HG03135 (cell line): Measurements from ENCODE around the gene GABRG3.
"Not testable (repeated sequence)": the region's sequence is repeated elsewhere in the genome, so short reads cannot be mapped to it uniquely, and the experiment has no call there.

ENCODE experiments used
- ATAC-seq: cut with Tn5 transposase; IDR thresholded peaks from one replicate; pipeline ENCODE4 v1.9.1; 2021; ENCODE audit warnings: mild to moderate bottlenecking, moderate library complexity; ENCODE audit not compliant: unreplicated experiment

GABRG3 gene

GRCh38 chr15:27323801-27324200 is 352.8 kb downstream of the GABRG3 start:
- no peak for ATAC-seq

DNA sequence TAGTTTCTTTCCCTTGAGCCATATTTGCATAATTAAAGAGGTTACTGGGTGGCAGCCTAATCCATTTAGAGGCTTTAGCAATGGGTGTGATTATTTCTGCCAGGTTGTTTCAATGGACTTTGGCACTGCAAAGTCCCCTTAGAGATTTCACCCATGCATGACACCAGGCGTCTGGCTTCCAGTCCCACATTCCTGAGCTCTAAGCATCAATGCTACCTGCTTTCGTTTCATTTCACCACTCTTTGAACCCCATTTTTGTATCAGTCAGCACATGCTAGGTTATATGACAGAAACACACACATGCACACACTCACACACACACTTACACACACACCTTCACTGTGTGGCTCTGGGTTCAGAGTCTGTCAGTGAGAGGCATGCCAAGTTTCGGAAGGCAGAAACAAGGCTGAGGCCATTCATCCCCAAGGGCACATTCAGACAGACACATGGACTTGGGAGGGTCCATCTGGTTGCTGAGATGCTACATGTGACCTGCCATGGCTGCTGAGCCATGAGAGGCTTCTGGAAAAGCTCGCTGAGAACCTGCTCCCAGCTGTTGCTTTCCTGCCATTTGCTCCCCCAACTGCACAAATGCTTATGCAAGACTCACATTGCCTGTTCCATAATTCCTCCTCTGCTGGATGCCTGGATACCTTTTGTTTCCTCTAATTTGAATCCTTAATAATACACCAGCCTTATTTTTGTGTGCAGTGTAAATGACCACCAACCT is 354.1 kb downstream of the GABRG3 start:
- ATAC-seq, result no peak

- no peak for ATAC-seq
Measured at GRCh38 chr15:27327467-27328025, 356.6 kb downstream of the GABRG3 start.

GRCh38 chr15:27328186-27328585 is 357.2 kb downstream of the GABRG3 start:
- no peak for ATAC-seq

DNA sequence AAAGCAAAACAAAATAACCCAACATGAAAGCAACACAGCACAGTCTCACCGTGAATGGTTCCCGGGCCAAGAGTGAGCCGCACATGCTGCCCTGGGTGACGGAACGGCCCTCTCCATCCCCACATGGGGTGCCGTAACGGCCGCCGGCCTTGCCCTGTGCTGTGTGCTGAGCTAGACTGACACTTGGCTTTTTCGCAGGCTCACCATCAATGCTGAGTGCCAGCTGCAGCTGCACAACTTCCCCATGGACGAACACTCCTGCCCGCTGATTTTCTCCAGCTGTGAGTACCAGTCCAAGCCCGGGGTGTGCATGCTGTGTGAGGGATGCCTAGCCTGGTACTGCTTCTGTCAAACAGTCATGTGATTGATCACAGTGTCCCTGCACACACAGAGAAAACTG is 357.6 kb downstream of the GABRG3 start:
- no peak for ATAC-seq

GRCh38 chr15:27330326-27330725 is 359.3 kb downstream of the GABRG3 start:
- no peak for ATAC-seq

GRCh38 chr15:27336676-27337075 is 365.7 kb downstream of the GABRG3 start:
- ATAC-seq, result no peak

DNA sequence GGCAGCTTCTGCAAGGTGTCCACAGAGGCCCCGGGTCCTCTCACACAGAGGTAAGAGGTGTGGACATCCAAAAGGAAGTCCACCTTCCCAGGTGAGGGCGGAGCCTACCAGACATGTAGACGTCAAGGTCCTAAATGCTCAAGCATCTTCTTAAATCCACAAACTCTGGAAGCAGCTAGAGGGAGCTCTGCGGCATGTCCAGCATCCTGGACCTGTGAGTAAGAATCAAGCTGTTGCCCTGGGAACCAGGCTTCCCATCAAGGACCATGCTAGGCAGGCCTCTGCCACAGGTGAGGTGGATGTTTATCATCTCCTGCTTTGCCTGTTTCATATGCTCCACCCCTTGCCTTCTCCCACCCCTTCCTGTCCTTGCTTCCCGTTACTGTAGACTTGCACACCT is 368.2 kb downstream of the GABRG3 start:
- no peak for ATAC-seq

DNA sequence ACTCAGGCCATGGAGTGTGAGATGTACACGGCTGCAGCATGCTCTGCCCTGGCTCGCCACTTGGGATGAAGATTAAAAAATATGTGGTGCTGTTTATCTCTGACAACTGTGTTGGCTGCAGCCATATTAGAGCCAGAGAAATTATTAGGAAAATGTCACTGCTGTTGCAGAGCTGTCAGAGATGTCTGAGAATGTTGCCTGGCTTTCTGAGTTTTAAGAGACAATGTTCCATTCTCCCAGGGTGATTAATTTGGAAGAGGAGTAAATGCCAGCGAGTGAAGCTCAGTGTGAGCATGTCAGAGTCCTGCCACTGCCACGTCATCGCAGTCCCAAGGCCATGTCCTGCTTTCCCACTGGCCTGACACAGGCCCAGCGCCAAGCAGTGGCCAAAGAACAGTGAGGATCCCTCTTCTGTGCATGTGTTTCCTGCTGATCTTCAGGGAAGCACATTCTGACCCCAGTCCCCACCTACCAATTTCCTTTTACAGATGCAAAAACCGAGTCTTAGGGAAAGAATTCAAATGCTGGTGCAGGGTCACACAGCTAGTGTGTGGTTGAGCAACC is 370.9 kb downstream of the GABRG3 start:
- ATAC-seq, result no peak

DNA sequence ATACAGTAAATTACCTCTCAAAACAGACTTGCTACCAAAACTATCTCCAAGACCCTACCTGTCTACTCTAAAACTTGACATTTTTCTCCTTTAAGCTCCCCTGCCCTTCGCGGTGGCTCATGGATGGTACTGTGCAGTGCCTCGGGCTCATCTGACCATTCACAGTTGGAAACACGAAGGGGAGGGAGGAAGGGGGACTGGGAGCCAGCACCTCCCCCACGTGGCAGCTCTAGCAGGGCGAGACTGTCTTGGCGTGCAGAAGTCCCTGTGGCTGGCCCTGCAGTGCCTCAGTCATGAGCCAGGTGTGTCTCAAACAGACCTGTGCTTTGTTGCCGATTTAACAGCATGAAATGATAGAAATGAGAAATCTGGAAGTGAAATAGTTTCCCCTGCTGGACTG is 372.0 kb downstream of the GABRG3 start:
- no peak for ATAC-seq

- no peak for ATAC-seq
Measured at GRCh38 chr15:27352136-27352535, 381.2 kb downstream of the GABRG3 start.

DNA sequence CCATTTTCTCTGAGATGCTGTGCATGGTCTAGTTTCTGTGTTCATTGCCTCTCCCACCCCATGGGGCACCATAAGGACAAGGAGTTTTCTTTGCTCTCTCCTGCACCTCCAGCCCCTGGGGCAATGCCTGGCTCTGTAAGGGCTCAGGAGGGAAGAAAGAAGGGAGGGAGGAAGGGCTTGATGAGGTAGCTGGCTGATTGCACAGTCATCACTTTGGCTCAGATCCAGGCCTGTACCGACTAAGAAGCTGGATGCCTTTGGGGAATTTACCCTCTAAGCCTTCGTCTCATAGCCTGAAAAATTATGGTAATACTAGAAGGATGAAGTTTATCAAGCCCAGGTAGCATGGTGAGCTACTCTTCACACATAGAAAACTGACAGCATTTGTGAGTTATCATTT is 382.9 kb downstream of the GABRG3 start:
- ATAC-seq, result no peak

- no peak for ATAC-seq
Measured at GRCh38 chr15:27358751-27359434, 387.9 kb downstream of the GABRG3 start.

DNA sequence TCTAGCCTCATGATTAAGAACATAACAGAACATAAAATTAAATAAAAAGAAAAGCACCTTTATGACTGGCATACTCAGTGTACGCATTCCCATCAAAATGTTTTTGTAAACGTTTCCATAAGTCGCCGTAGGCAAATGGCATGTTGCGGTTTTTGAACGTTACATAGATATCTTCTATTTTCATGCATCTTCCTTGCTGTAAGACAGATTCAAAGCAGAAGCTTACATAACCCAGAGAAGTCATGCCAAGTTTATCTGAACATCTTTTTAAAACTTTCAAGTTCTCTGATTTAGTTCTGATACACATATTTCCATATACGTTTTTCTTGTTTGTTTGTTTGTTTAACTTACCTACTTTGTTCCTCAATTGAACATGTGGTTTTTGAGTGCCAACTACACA is 388.6 kb downstream of the GABRG3 start:
- ATAC-seq, result no peak

DNA sequence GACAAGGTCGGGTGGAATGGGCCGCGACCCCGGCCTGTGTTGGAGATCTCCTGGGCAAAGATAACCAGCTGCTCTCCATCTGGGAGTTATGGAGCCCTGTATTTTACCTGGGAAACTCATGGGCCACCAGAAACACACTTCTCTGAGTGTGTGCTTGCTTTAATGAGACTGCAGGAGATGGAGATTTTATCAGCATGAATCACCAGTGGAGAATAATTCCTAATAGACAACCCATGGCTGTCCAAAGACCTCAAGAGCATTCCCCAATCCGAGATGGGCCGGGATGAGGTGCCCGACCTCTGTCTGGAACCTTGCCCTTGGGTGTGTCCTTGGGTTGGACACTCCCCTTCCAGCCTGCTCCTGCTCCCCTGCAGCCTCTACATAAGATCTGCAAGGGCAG is 389.3 kb downstream of the GABRG3 start:
- ATAC-seq, result no peak

DNA sequence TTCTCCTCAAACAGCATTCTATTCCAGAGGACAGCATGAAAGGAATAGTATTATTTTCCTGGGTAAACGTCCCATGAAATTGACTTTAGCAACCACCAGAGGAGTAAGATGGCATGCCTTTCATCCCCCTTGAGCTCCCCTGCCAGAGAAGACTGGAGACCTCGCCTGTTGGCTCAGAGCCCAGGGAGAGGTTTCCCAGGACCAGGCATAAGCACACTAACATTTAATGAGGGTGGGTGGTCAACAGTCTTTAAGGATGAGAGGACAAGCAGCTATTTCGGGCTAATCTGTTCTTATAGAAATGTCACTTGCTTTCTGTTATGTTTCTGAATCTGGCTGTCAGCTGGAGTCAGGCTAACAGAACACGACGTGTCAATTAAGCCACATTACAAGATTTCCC is 390.5 kb downstream of the GABRG3 start:
- no peak for ATAC-seq

DNA sequence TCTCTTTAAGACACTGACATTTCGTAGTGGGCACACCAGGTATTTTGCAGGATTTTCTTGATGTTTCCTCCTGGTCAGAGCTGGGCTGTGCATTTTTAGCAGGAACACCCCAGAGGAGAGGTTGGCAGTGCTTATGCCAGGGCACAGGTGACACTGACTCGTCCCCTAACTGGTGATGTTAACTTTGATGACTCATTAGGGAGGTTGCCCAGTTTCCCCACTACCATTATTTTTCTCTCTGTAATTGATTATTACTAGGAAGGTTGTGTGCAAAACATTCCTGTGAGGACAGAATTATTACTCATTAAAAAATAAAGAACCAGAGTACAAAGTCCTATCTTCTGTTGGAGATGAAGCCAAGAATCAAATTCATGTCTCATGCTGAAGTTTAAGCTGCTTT is 394.5 kb downstream of the GABRG3 start:
- ATAC-seq, result no peak

DNA sequence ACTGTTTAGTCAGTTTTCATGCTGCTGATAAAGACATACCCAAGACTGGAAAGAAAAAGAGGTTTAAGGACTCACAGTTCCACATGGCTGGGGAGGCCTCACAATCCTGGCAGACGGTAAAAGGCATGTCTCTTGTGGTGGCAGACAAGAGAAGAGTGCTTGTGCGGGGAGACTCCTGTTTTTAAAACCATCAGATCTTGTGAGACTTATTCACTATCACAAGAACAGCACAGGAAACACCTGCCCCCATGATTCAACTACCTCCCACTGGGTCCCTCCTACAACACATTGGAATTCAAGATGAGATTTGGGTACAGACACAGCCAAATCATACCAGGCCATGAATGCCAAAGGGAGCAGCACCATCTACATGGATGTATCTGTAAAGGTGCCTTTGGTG is 406.4 kb downstream of the GABRG3 start:
- ATAC-seq, result not testable (repeated sequence)

GRCh38 chr15:27382361-27383025 is 411.5 kb downstream of the GABRG3 start:
- ATAC-seq, result no peak

DNA sequence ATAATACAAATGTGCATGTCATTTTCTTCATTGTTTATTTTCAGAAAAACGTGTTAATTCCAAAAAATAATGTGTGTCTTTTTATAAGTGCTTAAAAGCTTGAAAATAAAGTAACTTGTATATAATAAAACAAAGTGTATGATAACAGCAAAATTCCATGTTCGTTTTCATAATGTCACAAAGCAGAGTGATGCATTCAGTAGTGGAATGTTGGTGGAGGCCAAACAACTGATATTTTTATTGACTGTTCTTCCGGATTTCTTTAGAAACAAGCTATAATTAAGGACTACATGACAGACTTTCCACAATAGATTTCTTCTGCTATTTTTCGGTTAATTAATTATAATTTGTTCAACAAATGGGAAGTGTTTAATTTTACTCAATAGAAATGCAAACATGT is 412.7 kb downstream of the GABRG3 start:
- ATAC-seq, result no peak

DNA sequence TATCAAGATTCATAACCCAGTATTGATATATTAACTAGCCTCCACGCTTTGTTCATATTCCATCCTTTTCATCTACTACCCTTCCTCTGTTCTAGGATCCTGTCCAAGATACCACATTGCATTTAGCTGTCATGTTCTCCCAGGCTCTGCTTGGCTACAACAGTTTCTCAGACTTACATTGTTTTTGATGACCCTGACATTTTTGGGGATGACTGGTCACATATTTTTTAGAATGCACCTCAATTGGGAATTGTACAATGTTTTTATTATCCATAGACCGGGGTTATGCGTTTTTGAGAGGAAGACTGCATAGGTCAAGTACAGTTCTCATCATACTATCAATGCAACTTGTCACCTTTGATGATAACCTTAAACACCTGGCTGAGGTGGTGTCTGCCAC is 421.2 kb downstream of the GABRG3 start:
- no peak for ATAC-seq

- no peak for ATAC-seq
Measured at GRCh38 chr15:27396521-27396920, 425.5 kb downstream of the GABRG3 start.
